GM04504 (cell line): ENCODE data around the gene DNAH7.
"Not testable (repeated sequence)": the region's sequence is repeated elsewhere in the genome, so short reads cannot be mapped to it uniquely, and the experiment has no call there.

Source experiments
- DNase-seq: peaks from one replicate; pipeline ENCODE4 v3.0.0-alpha.2; 2012; ENCODE audit warnings: low read depth

The DNAH7 gene

DNA sequence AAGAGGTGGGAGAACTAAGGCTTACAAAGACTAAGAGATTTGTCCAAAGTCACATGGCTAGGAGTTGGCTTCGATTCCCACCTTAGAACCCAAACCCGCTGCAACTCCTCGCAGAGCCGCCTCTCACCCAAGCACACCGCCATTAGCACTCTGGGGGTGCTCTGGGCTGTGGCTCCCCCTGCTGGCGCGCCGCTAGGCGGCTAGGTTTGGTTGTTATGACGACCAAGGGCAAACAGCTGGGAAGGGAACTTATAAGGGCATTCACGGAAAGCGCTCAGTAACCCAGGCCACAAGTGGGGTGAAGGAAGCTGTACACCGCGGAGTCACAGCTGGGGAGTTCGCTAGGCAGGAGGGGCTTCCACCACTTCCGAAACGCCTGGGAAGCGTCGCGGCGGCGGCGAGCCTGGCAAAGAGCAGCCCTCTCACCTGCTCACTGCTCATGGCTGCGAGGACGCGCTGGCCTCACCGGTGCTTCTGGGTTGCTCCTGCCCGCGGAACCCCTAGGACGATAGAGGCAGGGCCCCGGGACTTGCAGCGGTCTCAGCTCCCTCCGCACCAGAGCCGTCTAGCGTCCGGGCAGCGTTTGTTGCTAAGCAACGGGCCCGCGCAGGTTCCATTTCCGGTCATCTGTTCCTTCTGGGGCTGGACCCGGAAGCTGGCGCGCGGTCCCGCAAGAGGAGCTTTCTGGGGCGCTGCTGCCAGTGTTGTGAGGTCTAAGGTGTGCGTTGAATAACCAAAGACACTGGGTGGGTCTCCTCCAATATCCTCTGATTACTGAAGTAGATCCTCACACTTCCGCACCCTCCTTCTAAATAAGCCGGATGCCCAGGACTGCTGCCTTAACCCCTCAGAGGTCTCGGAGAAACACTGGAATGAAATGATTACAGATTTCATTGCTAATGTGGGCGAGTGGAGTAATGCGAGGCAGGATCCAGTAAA, at the start of gene DNAH7:
Gene DNAH7, minus strand, starts transcription at position 567 of the 939 bp plus-strand sequence. Its CDS starts 126 bp downstream, at position 441.
- peak; percentile 68 for DNase-seq

DNA sequence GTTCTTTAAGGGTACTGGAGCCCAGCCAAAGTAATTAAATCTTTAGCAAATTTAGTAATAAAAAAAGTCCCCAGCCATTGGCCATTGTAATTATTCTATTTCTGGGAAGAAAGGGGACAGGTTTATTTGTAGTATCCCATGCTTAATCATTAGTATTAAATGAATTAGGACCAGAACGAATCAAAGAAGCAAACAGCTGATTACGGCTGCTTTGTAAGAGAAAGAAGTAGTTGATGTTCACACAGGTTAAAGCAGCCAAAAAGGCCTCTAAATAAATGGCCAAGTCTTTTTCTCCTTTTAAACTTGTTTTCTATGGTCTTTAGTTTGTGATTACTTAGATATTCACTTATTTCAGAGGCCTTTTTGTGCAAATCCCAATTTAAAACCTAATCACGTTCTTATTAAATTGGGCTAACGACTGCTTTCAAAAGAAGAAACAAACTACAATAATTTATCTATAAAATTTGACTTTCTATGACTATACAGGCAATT, 48.6 kb upstream of the DNAH7 start:
- no peak for DNase-seq

GRCh38 chr2:196113061-196113974, 44.7 kb upstream of the DNAH7 start:
- no peak for DNase-seq

GRCh38 chr2:196112418-196113034, 43.9 kb upstream of the DNAH7 start:
- DNase-seq = peak; percentile 51

DNA sequence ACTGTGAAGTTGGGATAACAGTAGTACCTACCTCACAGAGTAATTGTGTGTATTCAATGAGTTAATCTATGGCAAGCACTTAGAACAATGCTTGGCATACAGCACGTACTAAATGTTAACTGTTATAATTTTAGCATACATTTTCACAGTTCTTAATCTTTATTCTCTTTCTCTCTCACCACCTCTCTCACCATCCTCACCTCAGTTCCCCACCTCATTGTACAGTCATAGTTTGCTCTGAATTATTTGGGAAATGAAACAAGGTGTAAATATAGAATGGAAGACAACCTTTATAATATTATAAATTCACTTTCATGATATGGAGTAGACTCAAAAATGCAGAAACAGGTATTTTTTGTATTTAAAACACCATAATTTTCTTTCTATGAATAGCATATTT, 40.0 kb upstream of the DNAH7 start:
- no peak for DNase-seq

DNA sequence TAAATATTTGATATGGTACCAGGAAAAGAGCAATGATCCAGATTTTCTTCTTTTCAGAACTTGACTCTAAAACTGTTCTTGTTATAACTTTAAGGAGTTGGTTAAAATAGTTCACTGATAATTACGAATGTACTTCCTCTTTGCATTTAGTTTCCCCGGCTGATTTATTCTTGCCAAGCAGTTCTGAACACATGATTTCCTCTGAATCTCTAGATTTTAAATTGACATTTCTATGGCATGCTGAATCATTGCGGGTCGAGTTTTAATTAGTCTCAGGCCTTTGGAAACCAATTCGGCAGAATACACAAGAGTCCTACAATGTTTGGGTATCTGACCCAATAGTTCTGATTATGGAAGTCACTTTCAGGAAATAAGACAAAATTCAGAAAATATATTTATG, 37.3 kb upstream of the DNAH7 start:
- DNase-seq = no peak

DNA sequence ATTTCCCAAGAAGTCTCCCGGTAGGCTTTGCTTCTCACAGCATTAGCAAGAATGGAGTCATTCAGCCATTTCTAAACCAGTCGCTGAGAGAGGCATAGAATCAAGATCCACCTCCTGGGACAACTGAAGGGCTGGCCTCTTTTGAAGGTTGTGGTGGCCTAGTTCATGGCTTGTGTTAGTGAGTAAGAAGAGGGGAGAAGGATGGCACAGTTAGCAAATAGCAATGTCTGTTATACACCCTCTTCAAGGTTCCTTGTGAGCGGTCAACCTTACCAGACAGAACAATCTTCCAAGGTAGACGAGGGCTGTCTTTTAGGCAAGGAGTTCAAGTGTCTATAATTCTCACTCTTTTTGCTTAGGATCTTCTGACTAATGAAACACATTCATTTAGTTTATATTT, 35.4 kb upstream of the DNAH7 start:
- DNase-seq = no peak

DNA sequence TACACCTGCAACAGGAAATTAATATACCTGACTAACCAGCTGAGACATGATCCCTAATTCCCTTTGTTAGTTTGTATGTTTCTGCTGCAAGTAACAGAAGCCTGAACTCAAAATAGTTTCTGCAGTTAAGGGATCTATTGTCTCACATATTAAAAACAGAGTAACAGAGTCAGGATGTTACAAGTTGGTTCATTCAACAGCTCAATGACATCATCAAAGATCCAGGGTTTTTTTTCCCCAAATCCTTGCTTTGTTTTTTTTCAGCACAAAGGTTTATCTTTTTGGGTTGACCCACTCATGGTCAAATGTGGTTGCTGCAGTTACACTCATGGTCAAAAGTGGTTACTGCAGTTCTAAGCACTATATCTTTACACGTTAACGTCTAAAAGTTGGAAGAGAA, 35.0 kb upstream of the DNAH7 start:
- no peak for DNase-seq

DNA sequence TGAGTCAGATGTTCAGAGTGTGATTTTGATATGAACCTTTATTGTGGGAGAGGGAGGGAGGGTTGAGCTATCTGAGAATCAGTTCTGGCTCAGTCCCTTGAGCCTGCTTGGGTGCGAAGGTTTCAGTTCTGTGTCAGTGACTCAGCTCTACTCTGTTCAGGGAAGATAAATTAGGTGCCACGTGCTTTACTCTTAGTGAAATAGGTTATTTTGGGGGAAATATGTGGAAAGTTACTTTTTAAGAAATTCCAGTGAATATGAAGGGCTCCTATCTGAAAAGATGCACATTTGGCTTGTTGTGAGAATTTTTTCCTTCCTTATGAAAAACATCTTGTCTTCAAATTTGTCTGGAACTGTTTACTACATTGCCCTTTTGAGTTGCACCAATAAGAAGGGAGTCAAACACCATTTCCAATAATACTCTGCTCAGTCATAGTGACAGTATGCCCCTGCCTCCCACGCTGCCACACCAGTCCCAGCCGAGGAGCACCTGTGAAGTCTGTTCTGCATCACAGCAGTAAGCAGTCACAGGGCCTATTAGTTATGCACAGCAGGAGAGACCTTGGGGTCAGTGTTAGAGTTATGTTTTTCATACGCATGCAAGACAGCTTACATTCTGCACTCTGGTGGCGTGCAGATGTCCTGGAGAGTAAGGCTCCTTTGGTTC, 32.8 kb upstream of the DNAH7 start:
- DNase-seq = no peak

GRCh38 chr2:196099916-196100315, 31.3 kb upstream of the DNAH7 start:
- no peak for DNase-seq

DNA sequence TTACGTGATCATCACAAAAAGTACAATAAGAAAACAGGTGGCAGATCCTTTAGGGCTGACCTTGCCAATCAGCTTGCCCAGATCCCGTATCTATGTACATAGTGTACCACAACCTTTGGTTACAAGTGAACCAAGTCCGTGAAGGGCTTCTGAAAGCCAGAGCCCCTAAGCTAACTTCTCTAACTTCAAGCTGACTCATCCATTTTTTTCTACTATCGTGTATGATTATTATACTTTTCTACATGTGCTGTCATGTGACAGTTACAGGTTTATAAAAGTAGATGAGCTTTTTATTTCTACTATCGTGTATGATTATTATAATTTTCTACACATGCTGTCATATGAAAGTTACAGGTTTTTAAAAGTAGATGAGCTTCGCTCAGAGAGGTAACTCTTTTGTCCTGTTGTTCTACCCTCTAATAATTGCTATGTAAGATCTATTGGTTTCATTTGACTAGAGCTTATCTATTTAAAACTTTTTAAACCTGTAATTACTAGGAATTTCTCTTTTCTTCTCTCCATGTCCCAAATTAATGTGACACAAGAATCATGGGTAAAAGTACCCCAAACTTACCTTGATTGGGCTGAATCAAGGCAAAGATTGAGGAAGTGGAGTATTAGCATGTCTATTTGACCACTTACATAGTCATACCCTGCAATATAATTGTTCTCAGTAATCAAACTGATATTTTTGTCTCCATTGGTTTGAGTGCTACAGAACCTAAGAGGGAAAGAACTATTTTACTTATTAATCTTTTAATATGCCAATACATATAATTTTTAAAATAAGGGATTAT, 29.4 kb upstream of the DNAH7 start:
- DNase-seq = no peak

DNA sequence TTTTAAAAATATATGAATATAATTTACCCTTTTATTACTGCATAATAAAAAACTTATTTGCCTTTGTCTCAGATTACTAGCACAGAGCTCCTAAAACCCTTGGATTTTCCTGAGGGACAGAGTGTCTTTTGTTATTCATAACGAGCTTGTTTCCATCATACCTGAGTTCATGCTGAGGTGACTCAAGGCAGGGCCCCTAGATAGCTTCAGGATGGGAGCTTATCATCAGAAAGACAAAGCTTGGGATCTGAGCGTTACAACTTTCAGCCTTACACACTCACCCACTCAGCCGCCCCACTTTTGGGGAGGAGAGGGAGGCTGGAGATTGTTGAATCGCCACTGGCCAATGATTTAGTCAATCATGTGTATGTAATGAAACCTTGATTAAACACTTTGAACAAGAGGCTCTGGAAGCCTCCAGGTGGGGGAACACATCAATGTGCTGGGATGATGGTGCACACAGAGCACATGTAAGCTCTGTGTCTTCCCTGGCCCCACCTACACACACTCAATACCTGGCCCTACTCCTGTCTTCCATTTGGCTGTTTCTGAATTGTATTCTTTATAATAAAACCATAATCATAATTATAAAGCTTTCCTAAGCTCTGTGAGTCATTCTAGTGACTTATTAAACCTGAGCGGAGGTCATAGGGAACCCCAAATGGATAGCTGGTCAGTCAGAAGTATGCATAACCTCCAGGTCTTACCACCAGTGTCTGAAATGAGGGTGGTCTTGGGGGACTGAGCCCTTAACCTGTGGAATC, 28.5 kb upstream of the DNAH7 start:
- no peak for DNase-seq

GRCh38 chr2:196096264-196096663, 27.6 kb upstream of the DNAH7 start:
- no peak for DNase-seq

- DNase-seq = not testable (repeated sequence)
Observed at GRCh38 chr2:196089448-196089847, 20.8 kb upstream of the DNAH7 start.

- DNase-seq = no peak
Observed at GRCh38 chr2:196088203-196088602, 19.6 kb upstream of the DNAH7 start.

DNA sequence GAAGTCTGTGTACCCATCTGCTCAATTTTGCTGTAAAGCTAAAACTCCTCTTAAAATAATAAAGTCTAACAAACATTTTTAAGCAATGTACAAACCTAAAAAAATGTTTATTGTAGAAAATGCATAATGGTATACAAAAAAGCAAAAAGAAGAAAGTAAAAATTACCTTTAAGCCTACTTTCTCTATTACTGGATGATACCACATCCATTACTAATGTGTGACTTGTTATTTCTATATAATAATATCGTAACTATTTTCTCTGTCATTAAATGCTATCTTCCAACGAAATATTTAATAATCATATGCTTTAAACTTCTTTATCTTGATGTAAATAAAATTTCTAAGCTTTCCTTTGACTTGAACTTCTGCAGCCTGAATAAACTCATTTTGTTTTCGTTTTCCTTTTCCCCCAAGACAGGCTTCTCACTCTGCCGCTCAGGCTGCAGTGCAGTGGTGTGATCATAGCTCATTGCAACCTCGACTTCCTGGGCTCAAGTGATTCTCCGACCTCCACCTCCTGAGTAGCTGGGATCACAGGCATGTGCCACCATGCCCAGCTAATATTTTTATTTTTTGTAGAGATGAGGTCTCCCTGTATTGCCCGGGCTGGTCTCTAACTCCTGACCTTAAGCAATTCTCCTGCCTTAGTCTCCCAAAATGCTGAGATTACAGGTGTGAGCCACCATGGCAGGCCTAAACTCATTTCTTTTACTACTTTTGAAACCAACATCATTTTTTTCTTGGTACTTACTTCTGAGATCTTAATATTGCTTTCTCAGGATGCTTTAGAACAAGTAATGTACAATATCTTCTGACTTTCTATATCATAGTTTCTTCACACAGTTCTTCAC, 18.1 kb upstream of the DNAH7 start:
- DNase-seq = no peak

- DNase-seq = no peak
Observed at GRCh38 chr2:196083601-196084000, 15.0 kb upstream of the DNAH7 start.

GRCh38 chr2:196080526-196080925, 11.9 kb upstream of the DNAH7 start:
- DNase-seq = no peak

- no peak for DNase-seq
Observed at GRCh38 chr2:196079052-196079451, 10.4 kb upstream of the DNAH7 start.
